HepG2 (cell line): ENCODE data around the gene CCR9. TPM values are rescaled to one million over a fixed set of nuclear protein-coding genes. Genes with fewer than 3 reads are reported as not detected.
A peak's percentile ranks its signal among the peaks of the same experiment; 100 is the strongest.

Experiments
- CBX5 ChIP-seq: sonication (generic); formaldehyde crosslinking; IDR thresholded peaks from 2 replicates; pipeline ENCODE4 v1.4.0; 2020; ENCODE audit warnings: missing genetic modification reagents, borderline replicate concordance
- CREB3 ChIP-seq: sonication (generic); formaldehyde crosslinking; IDR thresholded peaks from 2 replicates; pipeline ENCODE4 v1.5.0; 2020; ENCODE audit warnings: missing genetic modification reagents
- ETV5 ChIP-seq: IDR thresholded peaks from 2 replicates; pipeline ENCODE4 v1.6.1; 2018; ENCODE audit warnings: missing biosample characterization, missing genetic modification reagents, inconsistent platforms, borderline replicate concordance
- FOXO1 ChIP-seq: sonication (generic); formaldehyde crosslinking; IDR thresholded peaks from 2 replicates; pipeline ENCODE4 v1.4.0; 2020; ENCODE audit warnings: missing genetic modification reagents
- IKZF4 ChIP-seq: sonication (generic); formaldehyde crosslinking; IDR thresholded peaks from 2 replicates; pipeline ENCODE4 v1.5.1; 2020; ENCODE audit warnings: borderline replicate concordance, mild to moderate bottlenecking, low read depth, missing genetic modification reagents; ENCODE audit errors: not compliant biosample characterization
- LBX2 ChIP-seq: sonication (generic); formaldehyde crosslinking; IDR thresholded peaks from 2 replicates; pipeline ENCODE4 v1.5.0; 2020; ENCODE audit warnings: missing genetic modification reagents, mild to moderate bottlenecking, borderline replicate concordance
- MATR3 ChIP-seq: sonication (generic); formaldehyde crosslinking; IDR thresholded peaks from 2 replicates; pipeline ENCODE4 v1.4.0; 2020; ENCODE audit warnings: missing genetic modification reagents
- MEIS2 ChIP-seq: sonication (generic); formaldehyde crosslinking; IDR thresholded peaks from 2 replicates; pipeline ENCODE4 v1.9.0; 2021; ENCODE audit warnings: mild to moderate bottlenecking, missing genetic modification reagents
- MTF2 ChIP-seq: sonication (generic); formaldehyde crosslinking; IDR thresholded peaks from 2 replicates; pipeline ENCODE4 v1.5.0; 2020; ENCODE audit warnings: missing genetic modification reagents, borderline replicate concordance
- MXD3 ChIP-seq: IDR thresholded peaks from 2 replicates; pipeline ENCODE4 v1.6.1; 2016; ENCODE audit warnings: mild to moderate bottlenecking, missing biosample characterization, missing genetic modification reagents
- PLSCR1 ChIP-seq: sonication (generic); formaldehyde crosslinking; IDR thresholded peaks from 2 replicates; pipeline ENCODE4 v1.5.0; 2020; ENCODE audit warnings: missing genetic modification reagents, mild to moderate bottlenecking, borderline replicate concordance
- POLR2AphosphoS5 ChIP-seq: IDR thresholded peaks from 2 replicates; pipeline ENCODE4 v1.6.1; 2012; ENCODE audit warnings: low read depth, low read length
- RFXANK ChIP-seq: IDR thresholded peaks from 2 replicates; pipeline ENCODE4 v1.6.1; 2016
- TBL1XR1 ChIP-seq: fragments of 150-350 bp; IDR thresholded peaks from 2 replicates; pipeline ENCODE4 v1.6.1; 2014; ENCODE audit warnings: borderline replicate concordance, low read length; ENCODE audit not compliant: partially characterized antibody
- TBX2 ChIP-seq: sonication (generic); formaldehyde crosslinking; IDR thresholded peaks from 2 replicates; pipeline ENCODE4 v1.5.0; 2020; ENCODE audit warnings: missing genetic modification reagents, mild to moderate bottlenecking, borderline replicate concordance
- TCF7L2 ChIP-seq: IDR thresholded peaks from 2 replicates; pipeline ENCODE4 v1.6.1; 2011; ENCODE audit warnings: mild to moderate bottlenecking, low read depth, low read length, moderate library complexity
- ZBTB20 ChIP-seq: sonication (generic); formaldehyde crosslinking; IDR thresholded peaks from 2 replicates; pipeline ENCODE4 v1.8.1; 2023; ENCODE audit warnings: missing genetic modification reagents, low read depth, mild to moderate bottlenecking, borderline replicate concordance
- ZBTB4 ChIP-seq: sonication (generic); formaldehyde crosslinking; IDR thresholded peaks from 2 replicates; pipeline ENCODE4 v1.4.0; 2020; ENCODE audit warnings: missing genetic modification reagents, mild to moderate bottlenecking, borderline replicate concordance
- ZNF414 ChIP-seq: sonication (generic); formaldehyde crosslinking; IDR thresholded peaks from 2 replicates; pipeline ENCODE4 v1.5.0; 2020; ENCODE audit warnings: missing genetic modification reagents
- ZNF530 ChIP-seq: sonication (generic); formaldehyde crosslinking; IDR thresholded peaks from 2 replicates; pipeline ENCODE4 v1.5.0; 2020; ENCODE audit warnings: low read depth, mild to moderate bottlenecking, missing genetic modification reagents
- ZNF766 ChIP-seq: sonication (generic); formaldehyde crosslinking; IDR thresholded peaks from 2 replicates; pipeline ENCODE4 v1.5.0; 2020; ENCODE audit warnings: missing genetic modification reagents, borderline replicate concordance
- polyA plus RNA-seq, 8 experiments: library from polyadenylated mRNA; depleted of rRNA in 3 of 8; stranded (reverse) in 7 of 8; unstranded in 1 of 8; fragments of >200 nt; fragmentation: Illumina TruSeq in 4 of 8; extraction: Trizol in 4 of 8; gene quantifications; 2 replicates each; pipeline versions ENCODE4 v1.2.1 to v1.2.3, GENCODE V29; 2011 to 2016; ENCODE audit warnings: low read depth in 4 of 8, missing spikeins in 1 of 8, mixed read lengths in 1 of 8; ENCODE audit not compliant: insufficient read depth in 1 of 8
- total RNA-seq, 5 experiments: library from RNA; depleted of rRNA; stranded (reverse); fragments of >200 nt; fragmentation: Illumina TruSeq; extraction: Trizol; gene quantifications; 2 replicates each; pipeline ENCODE4 v1.2.3, GENCODE V29; 2016; ENCODE audit warnings: low read depth in 1 of 5

The CCR9 gene
- total and polyA plus RNA-seq, 2 of the 13 experiments (the other 11 are each of a cell fraction or from before 2014, with no cell fraction given) = not detected

- TF ChIP-seq FOXO1 (CRISPR knock-in tag) (no peak), MEIS2 (CRISPR knock-in tag) (no peak; the same call in 1 of the 2 replicates), LBX2 (CRISPR knock-in tag) (no peak), TCF7L2 (no peak), TBL1XR1 (peak; percentile 84), ZBTB20 (no peak), CBX5 (CRISPR knock-in tag) (peak; percentile 92), PLSCR1 (no peak), ETV5 (CRISPR knock-in tag) (peak; percentile 55), RFXANK (no peak), TBX2 (CRISPR knock-in tag) (peak; percentile 83; the same call in 1 of the 2 replicates), ZNF414 (no peak), ZBTB4 (no peak; the same call in 1 of the 2 replicates), ZNF530 (no peak), MTF2 (CRISPR knock-in tag) (0 out of 2 replicates have a peak, but pooled peaks have one; percentile 5), POLR2AphosphoS5 (peak; percentile 70), IKZF4 (CRISPR knock-in tag) (no peak), ZNF766 (CRISPR knock-in tag) (peak; percentile 70; the same call in 1 of the 2 replicates), MATR3 (no peak), CREB3 (CRISPR knock-in tag) (peak; percentile 80; the same call in 1 of the 2 replicates), MXD3 (CRISPR knock-in tag) (no peak; the same call in 1 of the 2 replicates)
Observed at GRCh38 chr3:45841757-45842491, 44.4 kb upstream of the CCR9 start, which contains the start of gene LZTFL1 (continued).
